Smooth muscle cell (in vitro differentiated cells): ENCODE measurements around the gene UGT1A8. TPM values are rescaled to one million over a fixed set of nuclear protein-coding genes. Genes with fewer than 3 reads are reported as not detected.

Experiments used
- DNase-seq: peaks from one replicate; lab custom pipeline; 2025; ENCODE audit not compliant: unreplicated experiment; lab: John Stamatoyannopoulos, UW
- H2AFZ ChIP-seq: fragments of 200-600 bp; sonication (generic); 2 replicates; pipeline ENCODE4 v1.6.0; 2016; ENCODE audit warnings: antibody characterized with exemption, low read depth, mild to moderate bottlenecking
- H3F3A ChIP-seq: fragments of 200-600 bp; sonication (generic); 2 replicates; pipeline ENCODE4 v1.6.0; 2017; ENCODE audit warnings: antibody characterized with exemption, low read depth
- H3K27ac ChIP-seq: fragments of 200-600 bp; sonication (generic); 2 replicates; pipeline ENCODE4 v1.5.1; 2016; ENCODE audit warnings: low read depth, mild to moderate bottlenecking
- H3K27me3 ChIP-seq: fragments of 200-600 bp; sonication (generic); 2 replicates; pipeline ENCODE4 v1.6.1; 2016; ENCODE audit warnings: low read depth, mild to moderate bottlenecking
- H3K36me3 ChIP-seq: fragments of 200-600 bp; sonication (generic); 2 replicates; pipeline ENCODE4 v1.5.1; 2016; ENCODE audit warnings: low read depth
- H3K4me1 ChIP-seq: fragments of 200-600 bp; sonication (generic); 2 replicates; pipeline ENCODE4 v1.5.1; 2016; ENCODE audit warnings: low read depth
- H3K4me2 ChIP-seq: fragments of 200-600 bp; sonication (generic); 2 replicates; pipeline ENCODE4 v1.6.0; 2016; ENCODE audit warnings: mild to moderate bottlenecking
- H3K4me3 ChIP-seq: fragments of 200-600 bp; sonication (generic); 2 replicates; pipeline ENCODE4 v1.5.1; 2016; ENCODE audit warnings: mild to moderate bottlenecking
- H3K79me2 ChIP-seq: fragments of 200-600 bp; sonication (generic); 2 replicates; pipeline ENCODE4 v1.6.0; 2016; ENCODE audit warnings: low read depth, mild to moderate bottlenecking
- H3K9ac ChIP-seq: fragments of 200-600 bp; sonication (generic); 2 replicates; pipeline ENCODE4 v1.6.0; 2016; ENCODE audit warnings: low read depth
- H3K9me3 ChIP-seq: fragments of 200-600 bp; sonication (generic); replicated peaks from 2 replicates; pipeline ENCODE4 v1.5.1; 2016; ENCODE audit warnings: low read depth
- H4K20me1 ChIP-seq: fragments of 200-600 bp; sonication (generic); 2 replicates; pipeline ENCODE4 v1.6.0; 2016; ENCODE audit warnings: low read depth
- CTCF ChIP-seq: fragments of 200-600 bp; sonication (generic); IDR thresholded peaks from 2 replicates; pipeline ENCODE4 v1.5.1; 2017; ENCODE audit warnings: borderline replicate concordance, mild to moderate bottlenecking, antibody characterized with exemption; ENCODE audit not compliant: insufficient read depth, poor library complexity, severe bottlenecking
- WGBS: methylation state at CpG from one replicate; pipeline ENCODE4 v1.1.7; 2016; ENCODE audit warnings: low lambda C conversion rate; 5-methylcytosine and 5-hydroxymethylcytosine counted together
- polyA plus RNA-seq: library from polyadenylated mRNA; unstranded; fragments of >200 nt; fragmentation: Nextera tagmentation; extraction: Ambion mirVana; gene quantifications from 2 replicates; pipeline ENCODE4 v1.2.1, GENCODE V29; 2016
- total RNA-seq: library from RNA; depleted of rRNA; stranded (reverse); fragments of >200 nt; gene quantifications from 2 replicates; pipeline ENCODE4 v1.2.3, GENCODE V29; 2014

UGT1A8 gene
- total and polyA plus RNA-seq, 2 experiments from 2014 or later: not detected

GRCh38 chr2:233711312-233712008 is 94.0 kb downstream of the UGT1A8 start:
- no peaks in the 10 kb centered on the region for H3K36me3 ChIP-seq
- no peaks in the 10 kb centered on the region for H3K9me3 ChIP-seq
- H3K79me2 ChIP-seq: no peaks in the 10 kb centered on the region
- 46% methylated on average over 10 of the region's 11 CpGs for WGBS
- no peak overlapping the region for H3K4me2 ChIP-seq
- no peaks in the 10 kb centered on the region for H4K20me1 ChIP-seq
- no peak overlapping the region for H2AFZ ChIP-seq
- no peak overlapping the region for H3K4me3 ChIP-seq
- TF ChIP-seq CTCF: peak; percentile 94
- DNase-seq: peak; percentile 43
- H3F3A ChIP-seq: no peaks in the 10 kb centered on the region
- H3K27me3 ChIP-seq: no peaks in the 10 kb centered on the region
- H3K9ac ChIP-seq: no peak overlapping the region
- H3K4me1 ChIP-seq: no peaks in the 10 kb centered on the region
- H3K27ac ChIP-seq: no peak overlapping the region

GRCh38 chr2:233712611-233713261 is 95.3 kb downstream of the UGT1A8 start, which contains the start of gene UGT1A5:
Gene UGT1A5 (plus strand): TSS chr2:233712907. CDS start chr2:233712992, 85 bp downstream.
- 92% methylated on average over 14 of the region's 14 CpGs for WGBS
- H3K4me3 ChIP-seq: no peak within 1 kb of the TSS
- H3K79me2 ChIP-seq: no peaks in the 10 kb centered on the region
- no peaks in the 10 kb centered on the region for H3K36me3 ChIP-seq
- no peaks in the 10 kb centered on the region for H3F3A ChIP-seq
- H3K9ac ChIP-seq: no peak within 1 kb of the TSS
- H2AFZ ChIP-seq: no peak within 1 kb of the TSS
- no peaks in the 10 kb centered on the region for H4K20me1 ChIP-seq
- no peak within 1 kb of the TSS for H3K27ac ChIP-seq
- no peaks in the 10 kb centered on the region for H3K9me3 ChIP-seq
- H3K4me2 ChIP-seq: no peak within 1 kb of the TSS
- no peak for DNase-seq
- no peak for TF ChIP-seq CTCF
- no peaks in the 10 kb centered on the region for H3K27me3 ChIP-seq
- H3K4me1 ChIP-seq: no peaks in the 10 kb centered on the region

DNA sequence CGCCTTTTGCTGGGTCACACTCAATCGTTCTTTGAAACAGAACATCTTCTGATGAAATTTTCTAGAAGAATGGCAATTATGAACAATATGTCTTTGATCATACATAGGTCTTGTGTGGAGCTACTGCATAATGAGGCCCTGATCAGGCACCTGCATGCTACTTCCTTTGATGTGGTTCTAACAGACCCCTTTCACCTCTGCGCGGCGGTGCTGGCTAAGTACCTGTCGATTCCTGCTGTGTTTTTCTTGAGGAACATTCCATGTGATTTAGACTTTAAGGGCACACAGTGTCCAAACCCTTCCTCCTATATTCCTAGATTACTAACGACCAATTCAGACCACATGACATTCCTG is 95.8 kb downstream of the UGT1A8 start:
- Histone ChIP-seq H3K27me3 (no peaks in the 10 kb centered on the region), H3K4me2 (no peak overlapping the region), H3K4me3 (no peak overlapping the region), H3F3A (no peaks in the 10 kb centered on the region), H2AFZ (no peak overlapping the region), H3K27ac (no peak overlapping the region), H3K9me3 (no peaks in the 10 kb centered on the region), H3K79me2 (no peaks in the 10 kb centered on the region), H4K20me1 (no peaks in the 10 kb centered on the region), H3K9ac (no peak overlapping the region), H3K36me3 (no peaks in the 10 kb centered on the region), H3K4me1 (no peaks in the 10 kb centered on the region)
- no peak for DNase-seq
- no peak for TF ChIP-seq CTCF
- 87% methylated on average over 7 of the region's 7 CpGs for WGBS
